ENCODE measurements around the gene ITGA7. TPM values are rescaled to one million over a fixed set of nuclear protein-coding genes. Genes with fewer than 3 reads are reported as not detected.

The ITGA7 gene
- total RNA-seq, 1 donor from 2014 or later: 14.7 TPM

- Histone ChIP-seq H3K27ac (no peak overlapping the region), H3K4me1 (peaks cover 27% of the 10 kb centered on the region), H3K9me3 (no peaks in the 10 kb centered on the region), H3K4me3 (no peak overlapping the region), H3K36me3 (no peaks in the 10 kb centered on the region), H3K27me3 (peaks cover 5% of the 10 kb centered on the region)
- ATAC-seq: no peak
- intact Hi-C loops (cut with DNase I): no loop called here
- DNase-seq: no peak
- TF ChIP-seq CTCF (IDR thresholded peaks at IDR 0.05): no peak
Observed at GRCh38 chr12:55711786-55712553, 4.3 kb upstream of the ITGA7 start.

- peak; percentile 7 for ATAC-seq
- DNase-seq: no peak
- Histone ChIP-seq H3K4me1 (peaks cover 17% of the 10 kb centered on the region), H3K27me3 (peaks cover 11% of the 10 kb centered on the region), H3K27ac (no peak overlapping the region), H3K9me3 (no peaks in the 10 kb centered on the region), H3K36me3 (no peaks in the 10 kb centered on the region), H3K4me3 (no peak overlapping the region)
- no peak for TF ChIP-seq CTCF (IDR thresholded peaks at IDR 0.05)
- intact Hi-C loops (cut with DNase I): no loop called here
Observed at GRCh38 chr12:55708695-55709233, 1.1 kb upstream of the ITGA7 start.

GRCh38 chr12:55707219-55707671 lies 459 bp downstream of the ITGA7 start:
- H3K4me1 ChIP-seq: peaks cover 17% of the 10 kb centered on the region
- TF ChIP-seq CTCF (IDR thresholded peaks at IDR 0.05): no peak
- intact Hi-C loops (cut with DNase I): no loop called here
- H3K4me3 ChIP-seq: peak overlapping the region; percentile 64
- H3K27me3 ChIP-seq: peaks cover 11% of the 10 kb centered on the region
- no peaks in the 10 kb centered on the region for H3K36me3 ChIP-seq
- DNase-seq (no peak), ATAC-seq (peak; percentile 20)
- no peak overlapping the region for H3K27ac ChIP-seq
- no peaks in the 10 kb centered on the region for H3K9me3 ChIP-seq

GRCh38 chr12:55706568-55707218 lies 1.0 kb downstream of the ITGA7 start:
- ATAC-seq: no peak
- H3K36me3 ChIP-seq: no peaks in the 10 kb centered on the region
- TF ChIP-seq CTCF (IDR thresholded peaks at IDR 0.05): no peak
- no peaks in the 10 kb centered on the region for H3K9me3 ChIP-seq
- intact Hi-C loops (cut with DNase I): no loop called here
- H3K27me3 ChIP-seq: peaks cover 11% of the 10 kb centered on the region
- DNase-seq: no peak
- H3K27ac ChIP-seq: no peak overlapping the region
- H3K4me3 ChIP-seq: peak overlapping the region; percentile 64
- peaks cover 17% of the 10 kb centered on the region for H3K4me1 ChIP-seq

- Histone ChIP-seq H3K4me3 (peak overlapping the region; percentile 64), H3K9me3 (no peaks in the 10 kb centered on the region), H3K27ac (no peak overlapping the region), H3K36me3 (no peaks in the 10 kb centered on the region), H3K4me1 (peaks cover 17% of the 10 kb centered on the region), H3K27me3 (peaks cover 11% of the 10 kb centered on the region)
- peak; percentile 25 for TF ChIP-seq CTCF (IDR thresholded peaks at IDR 0.05)
- intact Hi-C loops (cut with DNase I): no loop called here
- ATAC-seq (no peak), DNase-seq (no peak)
Observed at GRCh38 chr12:55705782-55706402, 1.8 kb downstream of the ITGA7 start.
